BE2C (cell line): ENCODE data around the gene MDH1B.
"Not testable (repeated sequence)": the region's sequence is repeated elsewhere in the genome, so short reads cannot be mapped to it uniquely, and the experiment has no call there.

ENCODE experiments used
- DNase-seq: peaks from one replicate; pipeline ENCODE4 v3.0.0-alpha.2; 2020
- H3K27me3 ChIP-seq: fragments of 250-450 bp; sonication (Bioruptor Pico); 2 replicates; pipeline ENCODE4 v1.5.1; 2020; ENCODE audit warnings: mild to moderate bottlenecking
- H3K36me3 ChIP-seq: fragments of 250-450 bp; sonication (Bioruptor Pico); 2 replicates; pipeline ENCODE4 v1.5.1; 2020; ENCODE audit warnings: mild to moderate bottlenecking
- H3K4me1 ChIP-seq: fragments of 250-450 bp; sonication (Bioruptor Pico); 2 replicates; pipeline ENCODE4 v1.5.1; 2020
- H3K4me3 ChIP-seq: 2 replicates; pipeline ENCODE4 v1.5.1; 2011; ENCODE audit warnings: low read depth, low read length
- H3K9me3 ChIP-seq: fragments of 250-450 bp; sonication (Bioruptor Pico); 2 replicates; pipeline ENCODE4 v1.5.1; 2020
- TF ChIP-seq, protein P1 (sequence below): IDR thresholded peaks from 2 replicates; pipeline ENCODE4 v1.5.1; 2012; ENCODE audit warnings: mild to moderate bottlenecking, low read depth, low read length

The MDH1B gene

DNA sequence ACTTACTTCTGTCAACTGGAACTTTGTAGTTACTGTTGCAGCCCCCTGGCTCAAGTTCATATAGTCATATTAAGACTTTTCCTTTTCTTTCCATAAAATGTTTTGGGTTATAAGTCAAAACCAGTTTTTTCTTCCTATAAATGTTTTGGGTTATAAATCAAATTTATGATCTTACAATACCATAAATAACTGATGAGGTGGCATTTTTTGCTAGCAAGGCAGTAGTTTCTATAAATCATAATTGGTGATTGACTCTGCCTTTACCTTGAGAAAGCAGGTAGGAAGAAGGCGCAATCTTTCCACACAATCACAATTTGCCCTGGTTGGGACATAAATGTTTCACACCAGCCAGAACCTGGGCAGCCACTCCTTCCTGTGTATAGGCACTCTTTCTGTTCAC, 41.8 kb downstream of the MDH1B start:
- H3K4me1 ChIP-seq = no peaks in the 10 kb centered on the region
- TF ChIP-seq, protein P1, sequence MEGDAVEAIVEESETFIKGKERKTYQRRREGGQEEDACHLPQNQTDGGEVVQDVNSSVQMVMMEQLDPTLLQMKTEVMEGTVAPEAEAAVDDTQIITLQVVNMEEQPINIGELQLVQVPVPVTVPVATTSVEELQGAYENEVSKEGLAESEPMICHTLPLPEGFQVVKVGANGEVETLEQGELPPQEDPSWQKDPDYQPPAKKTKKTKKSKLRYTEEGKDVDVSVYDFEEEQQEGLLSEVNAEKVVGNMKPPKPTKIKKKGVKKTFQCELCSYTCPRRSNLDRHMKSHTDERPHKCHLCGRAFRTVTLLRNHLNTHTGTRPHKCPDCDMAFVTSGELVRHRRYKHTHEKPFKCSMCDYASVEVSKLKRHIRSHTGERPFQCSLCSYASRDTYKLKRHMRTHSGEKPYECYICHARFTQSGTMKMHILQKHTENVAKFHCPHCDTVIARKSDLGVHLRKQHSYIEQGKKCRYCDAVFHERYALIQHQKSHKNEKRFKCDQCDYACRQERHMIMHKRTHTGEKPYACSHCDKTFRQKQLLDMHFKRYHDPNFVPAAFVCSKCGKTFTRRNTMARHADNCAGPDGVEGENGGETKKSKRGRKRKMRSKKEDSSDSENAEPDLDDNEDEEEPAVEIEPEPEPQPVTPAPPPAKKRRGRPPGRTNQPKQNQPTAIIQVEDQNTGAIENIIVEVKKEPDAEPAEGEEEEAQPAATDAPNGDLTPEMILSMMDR = no peak
- no peaks in the 10 kb centered on the region for H3K9me3 ChIP-seq
- no peak overlapping the region for H3K4me3 ChIP-seq
- H3K36me3 ChIP-seq = no peaks in the 10 kb centered on the region
- no peaks in the 10 kb centered on the region for H3K27me3 ChIP-seq
- DNase-seq = no peak

DNA sequence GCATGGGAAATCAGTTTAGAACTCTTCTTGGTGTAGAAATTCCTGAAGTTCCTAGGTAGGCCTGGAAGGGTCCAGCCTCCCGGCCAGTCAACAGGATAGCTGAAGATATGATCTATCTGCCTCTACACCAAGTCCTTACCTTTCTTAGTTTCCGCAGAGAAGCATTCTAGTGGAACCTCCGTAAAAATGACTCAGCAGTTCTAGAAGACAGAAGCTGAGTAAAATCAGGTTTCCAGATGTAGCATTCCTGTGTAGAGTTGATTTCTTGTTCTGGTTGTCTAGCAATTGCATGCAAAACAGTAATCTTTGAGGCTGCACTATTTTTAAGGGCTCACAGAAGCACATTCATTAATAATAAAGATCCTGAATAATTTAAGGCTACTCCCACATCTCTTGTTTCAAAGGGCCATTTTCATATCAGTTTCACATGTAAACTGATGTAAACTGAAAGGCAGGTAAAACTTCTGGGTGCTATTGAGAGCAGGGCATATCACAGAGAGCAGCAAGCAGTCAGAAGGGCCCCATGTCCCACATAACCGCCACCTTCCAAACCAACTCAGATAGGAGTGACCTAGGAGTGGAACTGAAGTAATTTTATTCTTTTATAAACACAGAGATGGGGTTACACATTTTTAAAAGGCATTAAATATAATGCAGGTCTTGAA, 43.7 kb downstream of the MDH1B start:
- TF ChIP-seq, protein P1 = no peak
- H3K27me3 ChIP-seq = no peaks in the 10 kb centered on the region
- no peak for DNase-seq
- no peaks in the 10 kb centered on the region for H3K9me3 ChIP-seq
- H3K4me1 ChIP-seq = no peaks in the 10 kb centered on the region
- no peaks in the 10 kb centered on the region for H3K36me3 ChIP-seq
- no peak overlapping the region for H3K4me3 ChIP-seq

DNA sequence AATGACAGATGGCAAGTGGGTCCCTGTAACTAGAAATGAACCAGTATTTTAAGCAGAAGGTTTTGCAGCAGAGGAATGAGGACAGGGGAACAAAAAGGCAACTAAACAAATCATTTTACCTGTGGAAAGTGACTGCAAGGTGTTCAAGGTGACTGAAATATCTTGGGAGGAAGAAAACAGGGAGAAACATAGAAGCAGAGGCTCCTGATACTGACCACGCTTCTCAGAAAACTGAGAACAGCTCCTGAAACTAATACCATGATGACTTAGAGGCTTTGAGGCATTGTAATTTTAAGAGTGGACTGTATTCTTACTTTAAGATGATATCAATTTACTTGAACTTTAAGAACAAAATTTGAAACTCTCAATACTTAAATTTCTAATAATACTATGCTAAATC, 46.8 kb downstream of the MDH1B start, which contains the start of gene DYTN:
DYTN (minus strand) TSS at position 101 of the 400 bp plus-strand sequence. CDS start 117 bp downstream, outside the sequence.
- no peaks in the 10 kb centered on the region for H3K27me3 ChIP-seq
- H3K36me3 ChIP-seq = no peaks in the 10 kb centered on the region
- no peaks in the 10 kb centered on the region for H3K9me3 ChIP-seq
- TF ChIP-seq, protein P1 = no peak
- H3K4me3 ChIP-seq = no peak within 1 kb of the TSS
- DNase-seq = no peak
- H3K4me1 ChIP-seq = no peaks in the 10 kb centered on the region

DNA sequence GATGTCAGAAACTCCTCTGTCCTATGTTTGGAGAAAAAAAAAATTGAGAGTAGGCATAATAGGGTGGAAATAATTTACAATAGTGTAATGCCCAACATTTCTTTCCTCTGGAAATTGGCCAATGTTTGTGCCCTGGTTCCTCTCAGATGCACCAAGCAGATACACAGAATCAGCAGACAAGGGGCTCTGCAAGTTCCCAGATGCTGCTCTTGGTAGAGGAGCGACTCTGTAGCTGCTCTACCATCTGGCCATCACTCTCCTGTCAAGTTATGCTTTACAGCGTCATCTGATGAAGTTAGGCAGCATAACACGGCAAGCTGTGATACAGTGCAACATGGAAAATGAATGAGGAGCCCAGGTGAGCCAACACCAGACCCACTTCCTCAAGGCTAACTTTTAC, 48.5 kb downstream of the MDH1B start:
- DNase-seq = peak; percentile 28
- TF ChIP-seq, protein P1 = no peak
- no peaks in the 10 kb centered on the region for H3K9me3 ChIP-seq
- H3K4me1 ChIP-seq = no peaks in the 10 kb centered on the region
- no peaks in the 10 kb centered on the region for H3K36me3 ChIP-seq
- H3K27me3 ChIP-seq = no peaks in the 10 kb centered on the region
- no peak overlapping the region for H3K4me3 ChIP-seq

DNA sequence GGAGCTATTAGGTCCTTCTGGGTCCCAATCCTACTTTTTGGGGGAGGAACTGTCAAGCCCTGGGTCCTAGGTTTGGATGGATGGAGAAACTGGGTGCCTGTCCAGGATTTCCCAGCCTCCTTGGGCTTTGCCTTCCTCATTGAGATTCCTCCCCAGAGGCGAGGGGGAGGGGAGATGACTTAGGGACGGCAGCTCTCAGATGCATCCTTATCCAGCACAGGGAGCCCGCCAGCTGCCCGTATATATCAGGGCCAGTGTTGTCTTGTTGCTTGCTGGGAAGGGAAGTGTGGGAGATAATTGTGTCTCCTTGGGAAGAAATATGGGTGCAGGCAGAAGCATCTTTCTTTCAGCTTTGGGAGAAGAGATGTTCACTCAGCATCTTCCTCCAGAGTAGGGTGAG, 49.9 kb downstream of the MDH1B start:
- H3K9me3 ChIP-seq, H3K4me3 ChIP-seq, H3K36me3 ChIP-seq, H3K4me1 ChIP-seq, DNase-seq, H3K27me3 ChIP-seq: not testable (repeated sequence)

DNA sequence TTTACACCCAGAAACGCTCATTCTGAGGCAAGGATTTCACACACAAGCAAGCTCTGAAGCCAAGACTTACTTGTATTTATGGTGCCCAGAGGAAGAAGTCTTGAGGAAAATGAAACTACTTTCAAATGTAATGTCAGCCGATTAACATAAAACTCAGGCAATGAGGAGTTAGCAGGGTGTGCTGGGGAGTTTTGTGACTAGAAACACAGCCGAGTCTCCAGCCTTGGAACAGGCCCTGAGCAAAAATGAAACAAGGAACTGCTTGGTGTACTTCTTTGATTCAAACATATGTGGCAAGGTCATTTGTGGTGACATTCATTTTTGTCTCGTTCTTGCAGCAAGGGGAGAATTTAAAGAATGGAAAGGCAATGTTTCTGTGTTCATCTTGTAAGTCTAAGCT, 51.4 kb downstream of the MDH1B start:
- Histone ChIP-seq H3K4me3 (no peak overlapping the region), H3K4me1 (no peaks in the 10 kb centered on the region), H3K27me3 (no peaks in the 10 kb centered on the region; the same call in 1 of the 2 replicates), H3K36me3 (no peaks in the 10 kb centered on the region), H3K9me3 (no peaks in the 10 kb centered on the region)
- TF ChIP-seq, protein P1 = no peak
- DNase-seq = no peak
